Left renal pelvis (tissue), 4 donors: ENCODE measurements around the gene LRRC25. TPM values are rescaled to one million over a fixed set of nuclear protein-coding genes. Genes with fewer than 3 reads are reported as not detected.
"Not testable (repeated sequence)": the region's sequence is repeated elsewhere in the genome, so short reads cannot be mapped to it uniquely, and the experiment has no call there.

Experiments
- DNase-seq, 4 donors: peaks; one replicate each; pipeline ENCODE4 v3.0.0-alpha.2; 2013; ENCODE audit warnings: low read depth in 4 of 4, low spot score in 3 of 4
- polyA plus RNA-seq, 4 donors: library from polyadenylated mRNA; unstranded; fragments of 120-200 nt; gene quantifications; one replicate each; pipeline ENCODE4 v1.2.1, GENCODE V29; 2013; ENCODE audit not compliant: insufficient read length in 4 of 4

LRRC25 gene
- polyA plus RNA-seq, 4 donors: 0.78 to 1.6 (median 1.1) TPM

- DNase-seq: peak in 1 of 4 donors; percentile 52
These were observed 11.5 kb downstream of the LRRC25 start, which contains the start of gene GDF15 for GRCh38 chr19:18385675-18386542. TSS of gene GDF15 (plus strand) at chr19:18386158. CDS start at chr19:18386190, 32 bp downstream.

DNA sequence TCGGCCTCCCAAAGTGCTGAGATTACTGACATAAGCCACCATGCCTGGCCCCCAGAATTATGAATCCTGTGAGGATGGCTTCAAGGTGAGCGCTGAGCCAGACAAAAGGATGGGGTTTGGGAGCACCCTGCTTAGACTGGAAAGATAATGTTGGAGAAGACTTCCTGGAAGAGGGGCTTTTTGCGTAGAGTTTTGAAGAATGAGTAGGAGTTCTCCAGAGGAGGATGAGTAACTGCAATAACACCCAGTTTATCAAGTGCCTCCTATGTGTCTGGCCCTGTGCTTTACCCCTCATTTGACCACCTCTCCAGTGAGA lies 12.1 kb downstream of the LRRC25 start:
- no peak for DNase-seq

GRCh38 chr19:18384775-18385174 lies 12.6 kb downstream of the LRRC25 start:
- DNase-seq: no peak

DNA sequence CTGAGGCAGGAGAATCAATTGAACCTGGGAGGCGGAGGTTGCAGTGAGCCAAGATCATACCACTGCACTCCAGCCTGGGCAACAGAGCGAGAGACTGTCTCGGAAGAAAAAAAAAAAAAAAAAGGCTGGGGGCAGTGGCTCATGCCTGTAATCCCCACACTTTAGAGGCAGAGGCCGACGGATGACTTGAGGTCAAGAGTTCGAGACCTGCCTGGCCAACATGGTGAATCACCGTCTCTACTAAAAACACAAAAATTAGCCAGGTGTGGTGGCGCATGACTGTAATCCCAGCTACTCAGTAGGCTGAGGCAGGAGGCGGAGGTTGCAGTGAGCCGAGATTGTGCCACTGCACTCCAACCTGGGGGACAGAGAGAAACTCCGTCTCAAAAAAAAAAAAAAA lies 13.8 kb downstream of the LRRC25 start:
- not testable (repeated sequence) for DNase-seq

DNA sequence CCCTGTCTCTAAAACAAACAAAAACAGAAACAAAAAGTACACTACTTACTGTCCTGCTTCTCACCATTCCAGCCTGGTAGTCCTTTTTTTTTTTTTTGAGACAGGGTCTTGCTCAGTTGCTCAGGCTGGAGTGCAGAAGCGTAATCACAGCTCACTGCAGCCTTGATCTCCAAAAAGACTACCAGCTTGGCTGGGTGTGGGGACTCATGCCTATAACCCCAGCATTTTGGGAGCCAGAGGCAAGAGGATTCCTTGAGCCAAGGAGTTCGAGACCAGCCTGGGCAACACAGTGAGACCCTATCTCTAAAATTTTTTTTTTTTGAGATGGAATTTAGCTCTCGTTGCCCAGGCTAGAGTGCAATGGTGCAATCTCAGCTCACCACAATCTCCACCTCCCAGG lies 16.6 kb downstream of the LRRC25 start:
- DNase-seq: no peak

- DNase-seq: no peak
These were observed 17.3 kb downstream of the LRRC25 start for GRCh38 chr19:18379803-18380747.

- no peak for DNase-seq
These were observed 20.4 kb downstream of the LRRC25 start for GRCh38 chr19:18377026-18377425.

GRCh38 chr19:18373892-18374629 lies 23.4 kb downstream of the LRRC25 start:
- DNase-seq: peak; percentile 67 to 83 (median 77)

GRCh38 chr19:18373407-18373891 lies 24.0 kb downstream of the LRRC25 start:
- no peak for DNase-seq

- DNase-seq: no peak
These were observed 28.8 kb downstream of the LRRC25 start for GRCh38 chr19:18368504-18369222.

DNA sequence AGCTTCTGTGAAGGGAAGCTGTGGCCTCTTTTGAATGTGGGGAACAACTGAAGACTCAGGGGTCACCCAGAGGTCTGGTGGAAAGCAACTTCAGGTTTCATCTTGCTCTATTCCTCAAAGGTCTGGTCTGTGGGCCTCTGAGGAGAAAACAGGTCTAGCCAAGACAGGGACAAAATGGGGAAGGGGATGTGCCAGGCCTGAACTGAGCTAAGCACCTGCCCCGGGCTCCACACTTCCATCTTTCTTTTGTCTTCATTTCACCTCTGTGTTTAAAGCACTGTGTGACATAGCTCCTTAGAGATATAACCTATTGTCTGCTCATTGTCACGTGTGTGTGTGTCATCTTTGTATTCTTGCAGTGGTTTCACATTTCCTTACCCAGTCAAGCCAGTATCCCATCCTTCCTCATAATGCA lies 31.4 kb downstream of the LRRC25 start:
- DNase-seq: no peak

- peak; percentile 79 to 89 (median 84) for DNase-seq
These were observed 32.4 kb downstream of the LRRC25 start for GRCh38 chr19:18364826-18365528.

GRCh38 chr19:18364277-18364825 lies 33.1 kb downstream of the LRRC25 start:
- DNase-seq: not testable (repeated sequence)

DNA sequence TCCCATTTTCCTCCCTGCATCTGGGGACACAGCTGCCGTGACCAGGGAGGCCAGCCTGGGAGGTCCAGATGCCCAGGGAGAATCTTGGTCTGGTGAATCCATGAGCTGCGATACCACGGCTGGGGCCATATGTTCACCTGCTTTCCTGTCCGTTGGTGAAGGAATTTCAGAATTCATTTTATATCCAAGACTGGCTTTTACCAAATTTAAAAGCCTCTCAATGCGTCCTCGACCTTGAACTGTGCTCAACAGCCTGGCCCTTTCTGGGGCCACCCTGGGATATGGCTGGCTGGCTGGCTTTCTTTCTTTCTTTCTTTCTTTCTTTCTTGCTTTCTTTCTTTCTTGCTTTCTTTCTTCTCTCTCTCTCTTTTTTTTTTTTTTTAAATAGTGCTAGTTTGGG lies 33.6 kb downstream of the LRRC25 start:
- no peak for DNase-seq

- no peak for DNase-seq
These were observed 34.4 kb downstream of the LRRC25 start for GRCh38 chr19:18362934-18363542.

GRCh38 chr19:18361646-18362045 lies 35.8 kb downstream of the LRRC25 start:
- DNase-seq: no peak

GRCh38 chr19:18357041-18357440 lies 40.4 kb downstream of the LRRC25 start:
- no peak for DNase-seq

DNA sequence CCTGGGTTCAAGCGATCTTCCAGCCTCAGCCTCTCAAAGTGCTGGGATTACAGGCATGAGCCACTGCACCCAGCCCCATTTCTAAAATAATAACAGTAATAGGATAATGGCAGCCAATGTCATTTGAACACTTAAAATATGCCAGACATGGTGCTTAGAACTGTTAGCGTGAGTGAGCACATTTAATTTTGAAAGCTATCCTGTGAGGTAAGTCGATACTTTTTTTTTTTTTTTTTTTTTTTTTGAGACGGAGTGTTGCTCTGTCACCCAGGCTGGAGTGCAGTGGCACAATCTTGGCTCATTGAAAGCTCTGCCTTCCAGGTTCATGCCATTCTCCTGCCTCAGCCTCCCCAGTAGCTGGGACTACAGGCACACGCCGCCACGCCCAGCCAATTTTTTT lies 42.7 kb downstream of the LRRC25 start:
- not testable (repeated sequence) for DNase-seq
